WTC11 (cell line): Measurements from ENCODE around the gene LFNG. TPM values are rescaled to one million over a fixed set of nuclear protein-coding genes. Genes with fewer than 3 reads are reported as not detected.

Source experiments
- ATAC-seq: fragments of 200-7000 bp; cut with Tn5 transposase; 2 replicates; pipeline ENCODE4 v1.10.0; 2021; ENCODE audit warnings: mild to moderate bottlenecking, moderate library complexity
- CTCF ChIA-PET: fragments of 300-600 bp; sonication (Branson Sonifier 250); formaldehyde crosslinking; loops from one replicate; lab custom pipeline; 2021; ENCODE audit warnings: antibody characterized with exemption; lab: Charles Lee
- POLR2A ChIA-PET: fragments of 350-600 bp; sonication (Branson Sonifier 250); formaldehyde crosslinking; loops from one replicate; lab custom pipeline; 2021; ENCODE audit warnings: antibody characterized with exemption; lab: Charles Lee
- DNase-seq: peaks from one replicate; pipeline ENCODE4 v3.0.0; 2021; ENCODE audit warnings: low spot score
- H3K27ac Mint-ChIP-seq: 2 replicates; pipeline ENCODE4 v1.8.0; 2021; ENCODE audit warnings: mixed read lengths
- H3K27me3 Mint-ChIP-seq: 2 replicates; pipeline ENCODE4 v1.8.0; 2021; ENCODE audit warnings: low read depth, mild to moderate bottlenecking, moderate library complexity, mixed read lengths
- H3K36me3 Mint-ChIP-seq: 2 replicates; pipeline ENCODE4 v1.8.0; 2021; ENCODE audit warnings: mixed read lengths
- H3K4me1 Mint-ChIP-seq: 2 replicates; pipeline ENCODE4 v1.8.0; 2022; ENCODE audit warnings: mixed read lengths
- H3K4me3 Mint-ChIP-seq: 2 replicates; pipeline ENCODE4 v1.8.0; 2021; ENCODE audit warnings: mild to moderate bottlenecking, moderate library complexity, mixed read lengths
- H3K9me3 Mint-ChIP-seq: 2 replicates; pipeline ENCODE4 v1.8.0; 2021; ENCODE audit warnings: mixed read lengths
- CBFB ChIP-seq: sonication (generic); formaldehyde crosslinking; IDR thresholded peaks from 2 replicates; pipeline ENCODE4 v1.8.1; 2022; ENCODE audit warnings: mild to moderate bottlenecking, low read depth, missing genetic modification reagents
- ELF4 ChIP-seq: sonication (generic); formaldehyde crosslinking; IDR thresholded peaks from 2 replicates; pipeline ENCODE4 v1.8.1; 2022; ENCODE audit warnings: low read depth, mild to moderate bottlenecking, moderate library complexity, missing genetic modification reagents
- ESRRA ChIP-seq: sonication (generic); formaldehyde crosslinking; IDR thresholded peaks from 2 replicates; pipeline ENCODE4 v1.8.1; 2022; ENCODE audit warnings: mild to moderate bottlenecking, missing genetic modification reagents, borderline replicate concordance
- GTF2I ChIP-seq: fragments of 250-450 bp; sonication (Bioruptor Pico); conservative IDR thresholded peaks from 2 replicates; pipeline ENCODE4 v1.4.0; 2021; ENCODE audit warnings: mild to moderate bottlenecking
- HMGA2 ChIP-seq: fragments of 250-450 bp; sonication (Bioruptor Pico); IDR thresholded peaks from 2 replicates; pipeline ENCODE4 v1.4.0; 2021; ENCODE audit warnings: mild to moderate bottlenecking, moderate library complexity
- IRF2 ChIP-seq: sonication (generic); formaldehyde crosslinking; IDR thresholded peaks from 2 replicates; pipeline ENCODE4 v1.8.0; 2022; ENCODE audit warnings: low read depth, missing genetic modification reagents, borderline replicate concordance
- MLX ChIP-seq: sonication (generic); formaldehyde crosslinking; IDR thresholded peaks from 2 replicates; pipeline ENCODE4 v1.8.1; 2023; ENCODE audit warnings: mild to moderate bottlenecking, missing genetic modification reagents, moderate library complexity
- MXD4 ChIP-seq: fragments of 250-450 bp; sonication (Bioruptor Pico); IDR thresholded peaks from 2 replicates; pipeline ENCODE4 v1.8.0; 2021; ENCODE audit warnings: mild to moderate bottlenecking, moderate library complexity, borderline replicate concordance
- NFATC4 ChIP-seq: fragments of 250-450 bp; sonication (Bioruptor Pico); IDR thresholded peaks from 2 replicates; pipeline ENCODE4 v1.9.0; 2021; ENCODE audit warnings: mild to moderate bottlenecking
- NFE2L1 ChIP-seq: sonication (generic); formaldehyde crosslinking; IDR thresholded peaks from 2 replicates; pipeline ENCODE4 v1.8.1; 2023; ENCODE audit warnings: missing genetic modification reagents
- NR1H2 ChIP-seq: sonication (generic); formaldehyde crosslinking; IDR thresholded peaks from 2 replicates; pipeline ENCODE4 v1.9.0; 2021; ENCODE audit warnings: mild to moderate bottlenecking, moderate library complexity, missing genetic modification reagents
- NR2C2 ChIP-seq: sonication (generic); formaldehyde crosslinking; IDR thresholded peaks from 2 replicates; pipeline ENCODE4 v1.8.0; 2022; ENCODE audit warnings: mild to moderate bottlenecking, missing genetic modification reagents
- NR3C1 ChIP-seq: sonication (generic); formaldehyde crosslinking; conservative IDR thresholded peaks from 2 replicates; pipeline ENCODE4 v1.8.1; 2023; ENCODE audit warnings: low read depth, mild to moderate bottlenecking, missing genetic modification reagents
- SMAD4 ChIP-seq: sonication (generic); formaldehyde crosslinking; IDR thresholded peaks from 2 replicates; pipeline ENCODE4 v1.8.0; 2022; ENCODE audit warnings: mild to moderate bottlenecking, missing genetic modification reagents
- SP1 ChIP-seq: sonication (generic); formaldehyde crosslinking; conservative IDR thresholded peaks from 2 replicates; pipeline ENCODE4 v1.8.1; 2022; ENCODE audit warnings: missing genetic modification reagents
- TEAD4 ChIP-seq: sonication (generic); formaldehyde crosslinking; IDR thresholded peaks from 2 replicates; pipeline ENCODE4 v1.8.0; 2022; ENCODE audit warnings: mild to moderate bottlenecking, missing genetic modification reagents
- TP53 ChIP-seq: sonication (generic); formaldehyde crosslinking; IDR thresholded peaks from 2 replicates; pipeline ENCODE4 v1.8.1; 2023; ENCODE audit warnings: mild to moderate bottlenecking, missing genetic modification reagents
- ZMAT4 ChIP-seq: fragments of 250-450 bp; sonication (Bioruptor Pico); IDR thresholded peaks from 2 replicates; pipeline ENCODE4 v1.9.0; 2021; ENCODE audit warnings: mild to moderate bottlenecking
- ZNF121 ChIP-seq: sonication (generic); formaldehyde crosslinking; IDR thresholded peaks from 2 replicates; pipeline ENCODE4 v1.8.0; 2023; ENCODE audit warnings: missing genetic modification reagents
- ZNF317 ChIP-seq: sonication (generic); formaldehyde crosslinking; IDR thresholded peaks from 2 replicates; pipeline ENCODE4 v1.8.1; 2023; ENCODE audit warnings: low read depth, mild to moderate bottlenecking, moderate library complexity, missing genetic modification reagents, borderline replicate concordance
- ZNF396 ChIP-seq: fragments of 250-450 bp; sonication (Bioruptor Pico); IDR thresholded peaks from 2 replicates; pipeline ENCODE4 v1.8.0; 2021; ENCODE audit warnings: mild to moderate bottlenecking, moderate library complexity, borderline replicate concordance
- ZNF416 ChIP-seq: fragments of 250-450 bp; sonication (Bioruptor Pico); IDR thresholded peaks from 2 replicates; pipeline ENCODE4 v1.9.0; 2021; ENCODE audit warnings: mild to moderate bottlenecking, inconsistent platforms
- total RNA-seq: library from RNA; stranded (reverse); gene quantifications from 3 replicates; pipeline ENCODE4 v1.2.3, GENCODE V29; 2021

LFNG gene
- total RNA-seq, 1 experiment from 2014 or later, result 29.4 TPM

GRCh38 chr7:2566348-2566889 is 46.8 kb downstream of the LFNG start:
- TF ChIP-seq SP1 (no peak), ZNF121 (CRISPR knock-in tag) (peak; percentile 92), IRF2 (no peak)
- no peak overlapping the region for H3K4me3 Mint-ChIP-seq
- ChIA-PET POLR2A (no interaction called here), CTCF (interaction anchor here (0.7 to 2.4 kb wide), 6 partner anchors 42 to 143 kb away, joined by 3 to 26 read pairs (median 12); no protein-coding TSS in a partner anchor)
- H3K9me3 Mint-ChIP-seq, result no peaks in the 10 kb centered on the region
- no peaks in the 10 kb centered on the region for H3K27me3 Mint-ChIP-seq
- peak overlapping the region; percentile 53; the same call in 1 of the 2 replicates for H3K27ac Mint-ChIP-seq
- DNase-seq (no peak), ATAC-seq (no peak)
- H3K36me3 Mint-ChIP-seq, result no peaks in the 10 kb centered on the region
- peaks cover 9% of the 10 kb centered on the region for H3K4me1 Mint-ChIP-seq

- ChIA-PET CTCF (interaction anchor here (0.6 to 2.4 kb wide), 34 partner anchors 8 to 163 kb away, joined by 3 to 26 read pairs (median 4); partner anchors contain the start of genes BRAT1 and IQCE), POLR2A (interaction anchor here (0.9 kb wide), 1 partner anchor 101 kb away, joined by 4 read pairs; no protein-coding TSS in a partner anchor)
- no peaks in the 10 kb centered on the region for H3K27me3 Mint-ChIP-seq
- peak overlapping the region; percentile 53 for H3K27ac Mint-ChIP-seq
- ATAC-seq (peak; percentile 54), DNase-seq (no peak)
- H3K9me3 Mint-ChIP-seq, result no peaks in the 10 kb centered on the region
- H3K4me3 Mint-ChIP-seq, result no peak overlapping the region
- H3K36me3 Mint-ChIP-seq, result no peaks in the 10 kb centered on the region
- H3K4me1 Mint-ChIP-seq, result peaks cover 9% of the 10 kb centered on the region
- no peak for TF ChIP-seq NFATC4 (CRISPR knock-in tag)
- TF ChIP-seq NFE2L1, result no peak
- TF ChIP-seq ZNF317 (CRISPR knock-in tag), result peak; percentile 57
Measured at GRCh38 chr7:2566890-2567678, 47.5 kb downstream of the LFNG start.

GRCh38 chr7:2567679-2568278 is 48.2 kb downstream of the LFNG start:
- Mint-ChIP-seq H3K4me1 (peaks cover 9% of the 10 kb centered on the region), H3K27ac (no peak overlapping the region), H3K9me3 (no peaks in the 10 kb centered on the region), H3K4me3 (no peak overlapping the region), H3K27me3 (no peaks in the 10 kb centered on the region), H3K36me3 (no peaks in the 10 kb centered on the region)
- CTCF ChIA-PET, result interaction anchor here (0.6 to 2.4 kb wide), 34 partner anchors 8 to 162 kb away, joined by 3 to 26 read pairs (median 4); partner anchors contain the start of genes BRAT1 and IQCE
- POLR2A ChIA-PET, result interaction anchor here (0.9 kb wide), 1 partner anchor 100 kb away, joined by 4 read pairs; no protein-coding TSS in a partner anchor
- peak; percentile 87 for ATAC-seq
- no peak for TF ChIP-seq HMGA2 (CRISPR knock-in tag)
- TF ChIP-seq GTF2I (CRISPR knock-in tag), result no peak
- TF ChIP-seq ZMAT4, result no peak
- no peak for TF ChIP-seq SMAD4 (CRISPR knock-in tag)
- TF ChIP-seq ZNF416 (CRISPR knock-in tag), result no peak
- TF ChIP-seq NR2C2 (CRISPR knock-in tag), result no peak
- no peak for TF ChIP-seq TEAD4 (CRISPR knock-in tag)
- no peak for TF ChIP-seq ZNF396 (CRISPR knock-in tag)
- no peak for TF ChIP-seq ESRRA
- TF ChIP-seq MLX, result no peak
- TF ChIP-seq NR1H2, result no peak
- TF ChIP-seq NR3C1 (CRISPR knock-in tag), result no peak
- no peak for TF ChIP-seq ELF4 (CRISPR knock-in tag)
- no peak for TF ChIP-seq TP53
- no peak for TF ChIP-seq CBFB (CRISPR knock-in tag)
- TF ChIP-seq MXD4, result no peak
- peak; percentile 54 for DNase-seq
